ENCODE measurements around the gene CAB39.

- TF ChIP-seq CTCF (conservative IDR thresholded peaks at IDR 0.05 in 1 of 2, IDR thresholded peaks at IDR 0.05 in 1 of 2; ENCODE audit: low read depth in 1 of 2, low read length in 2 of 2) (no peak), EZH2 (IDR thresholded peaks at IDR 0.05; ENCODE audit: low read length, missing control alignments) (no peak)
Observed at GRCh38 chr2:230717600-230717999, 5.0 kb downstream of the CAB39 start.

Measured in fibroblast of lung (primary cell).